Transverse colon (tissue), 4 donors: ENCODE results near the gene CD6. TPM values are rescaled to one million over a fixed set of nuclear protein-coding genes. Genes with fewer than 3 reads are reported as not detected.

Experiments
- DNase-seq: peaks from one replicate; pipeline ENCODE4 v3.0.0-alpha.2; 2019
- H3K27ac ChIP-seq, 4 donors: fragments of 200-600 bp; sonication (generic); 2 replicates each; pipeline ENCODE4 v1.5.1; 2016 to 2018; ENCODE audit warnings: inconsistent platforms in 4 of 4
- H3K27me3 ChIP-seq: fragments of 200-600 bp; sonication (generic); 2 replicates; pipeline ENCODE4 v1.5.1; 2017; ENCODE audit warnings: inconsistent platforms
- H3K36me3 ChIP-seq, 4 donors: fragments of 200-600 bp; sonication (generic); 2 replicates each; pipeline ENCODE4 v1.5.1; 2017 to 2019; ENCODE audit warnings: inconsistent platforms in 4 of 4
- H3K4me1 ChIP-seq, 4 donors: fragments of 200-600 bp; sonication (generic); 2 replicates each; pipeline ENCODE4 v1.5.1; 2017 to 2020; ENCODE audit warnings: inconsistent platforms in 4 of 4
- H3K4me3 ChIP-seq, 4 donors: fragments of 200-600 bp; sonication (generic); 1 replicate in 1 of 4; 2 replicates in 3 of 4; pipeline versions ENCODE4 v1.5.1 to v1.6.1; 2017 to 2019; ENCODE audit warnings: inconsistent platforms in 4 of 4
- H3K9me3 ChIP-seq, 2 donors: fragments of 200-600 bp; sonication (generic); 2 replicates each; pipeline ENCODE4 v1.5.1; 2017 to 2019; ENCODE audit warnings: inconsistent platforms in 2 of 2
- EP300 ChIP-seq: sonication (generic); formaldehyde crosslinking; IDR thresholded peaks from one replicate; pipeline ENCODE4 v1.6.1; 2017; ENCODE audit warnings: antibody characterized with exemption, low read depth
- POLR2A ChIP-seq: fragments of 450-650 bp; IDR thresholded peaks from one replicate; pipeline ENCODE4 v1.6.1; 2016; ENCODE audit warnings: antibody characterized with exemption, mild to moderate bottlenecking, moderate library complexity
- POLR2AphosphoS5 ChIP-seq, 3 donors: sonication (generic); formaldehyde crosslinking; IDR thresholded peaks; one replicate each; pipeline ENCODE4 v1.6.1; 2016; ENCODE audit warnings: antibody characterized with exemption in 3 of 3
- WGBS, 2 donors: methylation state at CpG; one replicate each; pipeline ENCODE4 v1.1.5; 2018; ENCODE audit warnings: low coverage in 1 of 2; 5-methylcytosine and 5-hydroxymethylcytosine counted together
- in situ Hi-C, 4 donors: fragments of 200-750 bp; cut with MboI; loops; one replicate each; pipeline versions ENCODE4 v1.15.0 to v1.15.1; 2017; ENCODE audit warnings: low sequenced_read_pairs in 3 of 4, low pct_ligation_motif_present in 1 of 4, low pct_unique_long_range_greater_than_20kb in 1 of 4
- intact Hi-C: fragments of 100-400 bp; cut with DNase I; formaldehyde crosslinking; loops from one replicate; pipeline ENCODE4 v1.15.1; 2023; ENCODE audit warnings: low total_unique reads
- total RNA-seq, 4 donors: library from RNA; depleted of rRNA; stranded (reverse); fragments of >200 nt; gene quantifications; one replicate each; pipeline ENCODE4 v1.1.0, GENCODE V29; 2016
- TF ChIP-seq, protein P1 (sequence below), 5 experiments: fragments of 200-600 bp in 3 of 5; fragments of 450-650 bp in 2 of 5; sonication (generic) in 3 of 5; IDR thresholded peaks; 1 replicate in 2 of 5; 2 replicates in 3 of 5; pipeline ENCODE4 v1.5.1; 2016 to 2017; ENCODE audit warnings: antibody characterized with exemption in 5 of 5, inconsistent platforms in 3 of 5, mild to moderate bottlenecking in 2 of 5, moderate library complexity in 1 of 5

The CD6 gene, protein sequence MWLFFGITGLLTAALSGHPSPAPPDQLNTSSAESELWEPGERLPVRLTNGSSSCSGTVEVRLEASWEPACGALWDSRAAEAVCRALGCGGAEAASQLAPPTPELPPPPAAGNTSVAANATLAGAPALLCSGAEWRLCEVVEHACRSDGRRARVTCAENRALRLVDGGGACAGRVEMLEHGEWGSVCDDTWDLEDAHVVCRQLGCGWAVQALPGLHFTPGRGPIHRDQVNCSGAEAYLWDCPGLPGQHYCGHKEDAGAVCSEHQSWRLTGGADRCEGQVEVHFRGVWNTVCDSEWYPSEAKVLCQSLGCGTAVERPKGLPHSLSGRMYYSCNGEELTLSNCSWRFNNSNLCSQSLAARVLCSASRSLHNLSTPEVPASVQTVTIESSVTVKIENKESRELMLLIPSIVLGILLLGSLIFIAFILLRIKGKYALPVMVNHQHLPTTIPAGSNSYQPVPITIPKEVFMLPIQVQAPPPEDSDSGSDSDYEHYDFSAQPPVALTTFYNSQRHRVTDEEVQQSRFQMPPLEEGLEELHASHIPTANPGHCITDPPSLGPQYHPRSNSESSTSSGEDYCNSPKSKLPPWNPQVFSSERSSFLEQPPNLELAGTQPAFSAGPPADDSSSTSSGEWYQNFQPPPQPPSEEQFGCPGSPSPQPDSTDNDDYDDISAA
- 1 to 10 TPM in 3 of 4 donors, not detected in 1; 1.9 to 4.3 (median 3.0) TPM for total RNA-seq

DNA sequence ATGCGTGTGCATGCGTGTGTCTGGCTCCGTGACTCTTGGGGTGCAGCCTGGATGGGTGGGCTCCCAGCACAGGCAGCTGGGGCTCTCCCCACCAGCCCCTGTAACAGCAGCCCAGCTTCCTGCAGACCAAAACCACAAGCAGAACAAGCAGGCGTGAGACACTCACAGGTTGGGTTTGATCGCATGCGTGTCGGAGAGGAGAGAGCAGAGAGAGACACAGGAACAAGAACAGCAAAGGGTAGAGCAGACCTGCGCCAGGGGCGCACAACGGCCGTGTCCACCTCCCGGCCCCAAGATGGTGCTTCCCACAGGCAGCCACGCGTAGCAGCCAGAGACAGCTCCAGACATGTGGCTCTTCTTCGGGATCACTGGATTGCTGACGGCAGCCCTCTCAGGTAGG lies at the start of gene CD6:
Gene CD6, plus strand, starts transcription at position 161 of the 400 bp plus-strand sequence. Its CDS starts 186 bp downstream, at position 347.
- peaks cover 3% of the 10 kb centered on the region for H3K27me3 ChIP-seq
- no peaks in the 10 kb centered on the region for H3K36me3 ChIP-seq
- TF ChIP-seq, protein P1, sequence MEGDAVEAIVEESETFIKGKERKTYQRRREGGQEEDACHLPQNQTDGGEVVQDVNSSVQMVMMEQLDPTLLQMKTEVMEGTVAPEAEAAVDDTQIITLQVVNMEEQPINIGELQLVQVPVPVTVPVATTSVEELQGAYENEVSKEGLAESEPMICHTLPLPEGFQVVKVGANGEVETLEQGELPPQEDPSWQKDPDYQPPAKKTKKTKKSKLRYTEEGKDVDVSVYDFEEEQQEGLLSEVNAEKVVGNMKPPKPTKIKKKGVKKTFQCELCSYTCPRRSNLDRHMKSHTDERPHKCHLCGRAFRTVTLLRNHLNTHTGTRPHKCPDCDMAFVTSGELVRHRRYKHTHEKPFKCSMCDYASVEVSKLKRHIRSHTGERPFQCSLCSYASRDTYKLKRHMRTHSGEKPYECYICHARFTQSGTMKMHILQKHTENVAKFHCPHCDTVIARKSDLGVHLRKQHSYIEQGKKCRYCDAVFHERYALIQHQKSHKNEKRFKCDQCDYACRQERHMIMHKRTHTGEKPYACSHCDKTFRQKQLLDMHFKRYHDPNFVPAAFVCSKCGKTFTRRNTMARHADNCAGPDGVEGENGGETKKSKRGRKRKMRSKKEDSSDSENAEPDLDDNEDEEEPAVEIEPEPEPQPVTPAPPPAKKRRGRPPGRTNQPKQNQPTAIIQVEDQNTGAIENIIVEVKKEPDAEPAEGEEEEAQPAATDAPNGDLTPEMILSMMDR (IDR thresholded peaks at IDR 0.05) = no peak
- TF ChIP-seq POLR2AphosphoS5 (IDR thresholded peaks at IDR 0.05) (peak in 1 of 3 donors; percentile 24), POLR2A (peak; percentile 40)
- peak within 1 kb of the TSS in 3 of 4 donors; percentile 7 to 38 (median 7) for H3K4me3 ChIP-seq
- intact Hi-C loops = no loop called here
- WGBS, 2 donors = 83 to 100% methylated on average over 2 to 16 of the region's 16 CpGs
- peak; percentile 29 for DNase-seq
- H3K4me1 ChIP-seq = no peaks in the 10 kb centered on the region
- H3K9me3 ChIP-seq = no peaks in the 10 kb centered on the region
- in situ Hi-C loops = no loop called here
- peak within 1 kb of the TSS; percentile 39 to 63 (median 54) for H3K27ac ChIP-seq

DNA sequence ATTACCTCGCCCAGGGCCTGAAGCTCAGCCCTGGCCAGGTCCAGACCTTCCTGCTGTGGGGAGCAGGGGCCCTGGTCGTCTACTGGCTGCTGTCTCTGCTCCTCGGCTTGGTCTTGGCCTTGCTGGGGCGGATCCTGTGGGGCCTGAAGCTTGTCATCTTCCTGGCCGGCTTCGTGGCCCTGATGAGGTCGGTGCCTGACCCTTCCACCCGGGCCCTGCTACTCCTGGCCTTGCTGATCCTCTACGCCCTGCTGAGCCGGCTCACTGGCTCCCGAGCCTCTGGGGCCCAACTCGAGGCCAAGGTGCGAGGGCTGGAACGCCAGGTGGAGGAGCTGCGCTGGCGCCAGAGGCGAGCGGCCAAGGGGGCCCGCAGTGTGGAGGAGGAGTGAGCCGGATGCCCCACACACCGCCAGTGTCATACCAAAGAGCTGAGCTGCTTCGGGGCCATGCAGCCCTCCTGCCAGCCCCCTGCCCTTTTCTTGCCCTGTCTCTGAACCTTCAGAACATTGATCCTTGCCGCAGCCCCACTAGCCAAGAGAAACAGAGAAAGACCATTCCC lies 49.6 kb upstream of the CD6 start:
- peaks cover 22% of the 10 kb centered on the region for H3K27me3 ChIP-seq
- no peak overlapping the region for H3K27ac ChIP-seq
- TF ChIP-seq POLR2A = no peak
- TF ChIP-seq EP300 = no peak
- TF ChIP-seq POLR2AphosphoS5 (IDR thresholded peaks at IDR 0.05) = no peak
- TF ChIP-seq, protein P1 (IDR thresholded peaks at IDR 0.05) = no peak
- no peak overlapping the region for H3K4me3 ChIP-seq
- peaks cover 16 to 23% (median 19%) of the 10 kb centered on the region in 4 donors for H3K4me1 ChIP-seq
- 87 to 100% methylated on average over 1 to 22 of the region's 23 CpGs for WGBS, 2 donors
- no peaks in the 10 kb centered on the region for H3K9me3 ChIP-seq
- peaks cover 0 to 29% (median 13%) of the 10 kb centered on the region in 4 donors for H3K36me3 ChIP-seq
- in situ Hi-C loops (no loop called here), intact Hi-C loops (no loop called here)
- no peak for DNase-seq

DNA sequence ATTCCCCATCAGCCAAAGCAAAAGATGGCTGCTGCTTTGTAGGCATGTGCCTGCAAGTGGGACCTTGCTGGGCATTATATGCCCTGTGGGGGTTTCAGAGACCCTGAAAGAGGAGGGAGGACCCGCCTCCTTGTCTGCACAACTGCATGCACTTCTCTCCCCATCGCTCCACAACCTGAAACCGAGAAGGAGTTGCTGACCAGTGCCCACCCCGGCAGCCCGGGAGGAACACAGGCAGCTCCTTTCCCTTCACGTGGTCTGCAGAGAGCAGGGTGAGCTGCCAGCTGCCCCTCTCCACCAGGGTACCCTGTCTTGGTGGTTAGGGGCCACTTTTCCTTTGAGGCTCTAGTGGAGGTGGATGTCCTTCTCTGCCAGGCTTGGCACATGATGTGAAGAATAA lies 48.6 kb upstream of the CD6 start:
- TF ChIP-seq POLR2A = no peak
- no peak for TF ChIP-seq POLR2AphosphoS5 (IDR thresholded peaks at IDR 0.05)
- TF ChIP-seq, protein P1 (IDR thresholded peaks at IDR 0.05) = no peak
- no peak for TF ChIP-seq EP300
- in situ Hi-C loops = no loop called here
- H3K4me1 ChIP-seq = peaks cover 16 to 22% (median 19%) of the 10 kb centered on the region in 4 donors

DNA sequence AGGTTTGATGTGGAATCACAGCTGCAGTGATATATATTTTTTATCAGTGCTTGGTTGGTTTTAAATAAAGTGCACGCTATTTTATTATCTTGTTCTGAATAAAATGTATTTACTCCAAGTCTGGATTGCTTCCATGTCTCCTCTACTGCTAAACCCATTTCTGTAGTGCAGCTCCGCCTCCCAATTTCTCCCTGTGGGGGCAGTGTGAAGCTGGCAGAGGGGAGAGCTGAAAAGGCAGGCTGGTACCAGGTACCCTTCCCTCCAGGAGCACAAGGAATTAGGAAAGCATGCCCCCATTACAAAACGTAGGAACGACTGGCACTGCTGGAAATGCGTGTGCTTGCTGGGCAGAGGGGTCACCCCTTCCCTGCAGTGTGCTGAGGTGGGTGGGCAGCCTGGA lies 48.2 kb upstream of the CD6 start:
- Histone ChIP-seq H3K36me3 (peaks cover 0 to 29% (median 13%) of the 10 kb centered on the region in 4 donors), H3K27me3 (peaks cover 26% of the 10 kb centered on the region), H3K9me3 (no peaks in the 10 kb centered on the region), H3K4me1 (peaks cover 16 to 22% (median 19%) of the 10 kb centered on the region in 4 donors), H3K4me3 (no peak overlapping the region), H3K27ac (no peak overlapping the region)
- WGBS, 2 donors = 60 to 76% methylated on average over 1 to 5 of the region's 5 CpGs
- in situ Hi-C loops = no loop called here
- no peak for DNase-seq
- intact Hi-C loops = no loop called here
- TF ChIP-seq, protein P1 (IDR thresholded peaks at IDR 0.05) = no peak
- TF ChIP-seq POLR2AphosphoS5 (IDR thresholded peaks at IDR 0.05) (no peak), POLR2A (no peak), EP300 (no peak)

More for the DNA sequence above, 48.6 kb upstream of the CD6 start:
- intact Hi-C loops = no loop called here
- H3K27me3 ChIP-seq = peaks cover 26% of the 10 kb centered on the region
- no peak overlapping the region for H3K4me3 ChIP-seq
- H3K36me3 ChIP-seq = peaks cover 0 to 29% (median 13%) of the 10 kb centered on the region in 4 donors
- no peaks in the 10 kb centered on the region for H3K9me3 ChIP-seq
- H3K27ac ChIP-seq = no peak overlapping the region
- WGBS, 2 donors = 84% methylated on average over 5 of the region's 6 CpGs; no CpG with 5 or more reads in 1 of the 2 donors
- DNase-seq = no peak
